ENCODE measurements around the gene LASP1.
"Not testable (repeated sequence)": the region's sequence is repeated elsewhere in the genome, so short reads cannot be mapped to it uniquely, and the experiment has no call there.

The LASP1 gene

GRCh38 chr17:38869526-38870258, at the start of gene LASP1:
LASP1 (plus strand) TSS chr17:38870058; CDS start chr17:38870190, 132 bp downstream.
- peak; percentile 72 for DNase-seq

GRCh38 chr17:38824899-38825761, 44.7 kb upstream of the LASP1 start, which contains the start of gene CWC25:
CWC25 (minus strand) TSS chr17:38825321; CDS start chr17:38825183, 138 bp downstream.
- DNase-seq: peak; percentile 89

GRCh38 chr17:38825762-38826247, 44.1 kb upstream of the LASP1 start:
- DNase-seq: no peak

GRCh38 chr17:38844261-38844757, 25.5 kb upstream of the LASP1 start:
- no peak for DNase-seq

GRCh38 chr17:38848557-38848891, 21.3 kb upstream of the LASP1 start:
- no peak for DNase-seq

GRCh38 chr17:38848939-38849605, 20.8 kb upstream of the LASP1 start:
- no peak for DNase-seq

GRCh38 chr17:38850374-38850773, 19.5 kb upstream of the LASP1 start:
- DNase-seq: no peak

GRCh38 chr17:38851434-38851833, 18.4 kb upstream of the LASP1 start:
- no peak for DNase-seq

GRCh38 chr17:38852771-38853291, 17.0 kb upstream of the LASP1 start:
- no peak for DNase-seq

GRCh38 chr17:38853292-38854219, 16.3 kb upstream of the LASP1 start, which contains the start of gene RPL23:
RPL23 (minus strand) TSS chr17:38853721; CDS start chr17:38853710, 11 bp downstream.
- peak; percentile 94 for DNase-seq

GRCh38 chr17:38855101-38855714, 14.7 kb upstream of the LASP1 start:
- not testable (repeated sequence) for DNase-seq

- no peak for DNase-seq
Measured at GRCh38 chr17:38857271-38857670, 12.6 kb upstream of the LASP1 start.

GRCh38 chr17:38861399-38861843, 8.4 kb upstream of the LASP1 start:
- DNase-seq: no peak

GRCh38 chr17:38864636-38865398, 5.0 kb upstream of the LASP1 start:
- no peak for DNase-seq

GRCh38 chr17:38867179-38867967, 2.5 kb upstream of the LASP1 start:
- DNase-seq: no peak

- no peak for DNase-seq
Measured at GRCh38 chr17:38867968-38868816, 1.7 kb upstream of the LASP1 start.

GRCh38 chr17:38868817-38869525, 887 bp upstream of the LASP1 start:
- DNase-seq: peak; percentile 72
